T-cell (primary cell): ENCODE data around the gene CSGALNACT2. TPM values are rescaled to one million over a fixed set of nuclear protein-coding genes. Genes with fewer than 3 reads are reported as not detected.

Experiments
- ATAC-seq, 4 experiments: fragments of 200-7000 bp in 3 of 4; fragments of 150-1000 bp in 1 of 4; cut with Tn5 transposase; replicated peaks in 1 of 4; 1 replicate in 3 of 4; 2 replicates in 1 of 4; pipeline ENCODE4 v1.10.0; 2021; ENCODE audit warnings: moderate library complexity in 3 of 4, mild to moderate bottlenecking in 2 of 4, moderate number of reproducible peaks in 1 of 4
- CTCF ChIA-PET, 2 donors: fragments of 300-600 bp; sonication (Branson Sonifier 250); formaldehyde crosslinking; loops; one replicate each; lab custom pipeline; 2022; ENCODE audit warnings: antibody characterized with exemption in 2 of 2; lab: Charles Lee
- POLR2A ChIA-PET, 2 donors: fragments of 300-600 bp; sonication (Branson Sonifier 250); formaldehyde crosslinking; loops; one replicate each; lab custom pipeline; 2022; ENCODE audit warnings: antibody characterized with exemption in 2 of 2; lab: Charles Lee
- DNase-seq, 35 experiments: peaks; one replicate each; pipeline versions ENCODE4 v3.0.0 to v3.0.0-alpha.2; 2013 to 2023
- H3K27ac ChIP-seq: one replicate; pipeline ENCODE4 v1.5.1; 2013; ENCODE audit warnings: low read length
- H3K27me3 ChIP-seq, 2 experiments: replicated peaks in 1 of 2; 1 replicate in 1 of 2; 2 replicates in 1 of 2; pipeline versions ENCODE4 v1.6.1 to v1.7.0; 2013; ENCODE audit warnings: low read length in 1 of 2, mixed read lengths in 1 of 2; ENCODE audit not compliant: control insufficient read depth in 2 of 2, insufficient read depth in 2 of 2; ENCODE audit errors: extremely low read depth in 1 of 2
- H3K36me3 ChIP-seq, 2 donors: 1 replicate in 1 of 2; 2 replicates in 1 of 2; pipeline versions ENCODE4 v1.6.1 to v1.7.0; 2013; ENCODE audit warnings: low read length in 1 of 2; ENCODE audit not compliant: control insufficient read depth in 2 of 2, insufficient read depth in 1 of 2; ENCODE audit errors: extremely low read depth in 1 of 2
- H3K4me1 ChIP-seq, 2 experiments: 1 replicate in 1 of 2; 2 replicates in 1 of 2; pipeline versions ENCODE4 v1.6.1 to v1.7.0; 2013; ENCODE audit warnings: low read length in 2 of 2, mixed read lengths in 1 of 2; ENCODE audit not compliant: insufficient read depth in 2 of 2, control insufficient read depth in 1 of 2; ENCODE audit errors: extremely low read depth in 1 of 2
- H3K4me3 ChIP-seq, 2 donors: 1 replicate in 1 of 2; 2 replicates in 1 of 2; pipeline versions ENCODE4 v1.5.1 to v1.7.0; 2013; ENCODE audit warnings: mild to moderate bottlenecking in 2 of 2, low read length in 1 of 2, moderate library complexity in 1 of 2; ENCODE audit not compliant: control insufficient read depth in 1 of 2; ENCODE audit errors: extremely low read depth in 1 of 2
- H3K9me3 ChIP-seq: 2 replicates; pipeline ENCODE4 v1.7.0; 2013
- H3K27ac Mint-ChIP-seq, 2 donors: one replicate each; pipeline ENCODE4 v1.8.0; 2020 to 2021; ENCODE audit warnings: mild to moderate bottlenecking in 2 of 2, mixed read lengths in 2 of 2
- H3K27me3 Mint-ChIP-seq, 2 donors: one replicate each; pipeline ENCODE4 v1.8.0; 2021 to 2022; ENCODE audit warnings: mixed read lengths in 2 of 2
- H3K36me3 Mint-ChIP-seq: one replicate; pipeline ENCODE4 v1.8.0; 2021; ENCODE audit warnings: mixed read lengths
- H3K4me1 Mint-ChIP-seq, 3 donors: one replicate each; pipeline ENCODE4 v1.8.0; 2020 to 2022; ENCODE audit warnings: mixed read lengths in 3 of 3, mild to moderate bottlenecking in 1 of 3
- H3K4me3 Mint-ChIP-seq, 3 donors: one replicate each; pipeline ENCODE4 v1.8.0; 2020 to 2022; ENCODE audit warnings: mild to moderate bottlenecking in 3 of 3, mixed read lengths in 3 of 3, moderate library complexity in 3 of 3
- H3K9me3 Mint-ChIP-seq, 3 donors: one replicate each; pipeline ENCODE4 v1.8.0; 2020 to 2022; ENCODE audit warnings: mixed read lengths in 3 of 3
- WGBS: methylation state at CpG from one replicate; pipeline ENCODE4 v1.1.5; 2013; ENCODE audit warnings: missing lambda C conversion rate; ENCODE audit not compliant: insufficient coverage; 5-methylcytosine and 5-hydroxymethylcytosine counted together
- total RNA-seq, 35 experiments: library from RNA in 6 of 35; stranded (reverse) in 6 of 35; fragments of 120-200 nt in 1 of 35; gene quantifications; one replicate each; pipeline versions ENCODE4 v1.2.1 to v1.2.4 and lab custom pipeline; 2013 to 2026

CSGALNACT2 gene
- total RNA-seq, 5 donors from 2014 or later (not counting 1 experiment from before 2014, with no cell fraction given), result 36.5 to 46.1 (median 41.9) TPM

- CTCF ChIA-PET, result interaction anchor here in 1 of 2 donors (1.5 kb wide), 1 partner anchor 11 kb away, joined by 3 read pairs; no protein-coding TSS in a partner anchor
- Histone ChIP-seq H3K9me3 (no peaks in the 10 kb centered on the region), H3K4me3 (no peak overlapping the region), H3K4me1 (peaks cover 0 to 6% of the 10 kb centered on the region in 2 experiments), H3K27ac (no peak overlapping the region), H3K27me3 (no peaks in the 10 kb centered on the region), H3K36me3 (peaks cover 2 to 49% of the 10 kb centered on the region in 2 donors)
- peaks cover 13 to 43% (median 37%) of the 10 kb centered on the region in 3 donors for H3K4me1 Mint-ChIP-seq
- H3K36me3 Mint-ChIP-seq, result peaks cover 58% of the 10 kb centered on the region
- DNase-seq (no peak), ATAC-seq (no peak)
- H3K4me3 Mint-ChIP-seq, result no peak overlapping the region
- no peak overlapping the region for H3K27ac Mint-ChIP-seq
- POLR2A ChIA-PET, result no interaction called here
- WGBS, result no CpG with 5 or more reads among the region's 2 CpGs
- no peaks in the 10 kb centered on the region for H3K27me3 Mint-ChIP-seq
- no peaks in the 10 kb centered on the region for H3K9me3 Mint-ChIP-seq
Measured at GRCh38 chr10:43167498-43167889, 29.2 kb downstream of the CSGALNACT2 start.

GRCh38 chr10:43170491-43170890 lies 32.2 kb downstream of the CSGALNACT2 start:
- H3K27me3 Mint-ChIP-seq, result no peaks in the 10 kb centered on the region
- CTCF ChIA-PET, result no interaction called here
- 100% methylated on average over 1 of the region's 2 CpGs for WGBS
- no peaks in the 10 kb centered on the region for H3K27me3 ChIP-seq
- ATAC-seq (no peak), DNase-seq (no peak)
- H3K4me1 Mint-ChIP-seq, result peaks cover 23 to 35% (median 28%) of the 10 kb centered on the region in 3 donors
- H3K27ac Mint-ChIP-seq, result peak overlapping the region in 1 of 2 donors; percentile 36
- no peak overlapping the region for H3K4me3 ChIP-seq
- H3K9me3 ChIP-seq, result no peaks in the 10 kb centered on the region
- POLR2A ChIA-PET, result no interaction called here
- peaks cover 10 to 50% of the 10 kb centered on the region in 2 donors for H3K36me3 ChIP-seq
- no peak overlapping the region for H3K4me3 Mint-ChIP-seq
- H3K27ac ChIP-seq, result no peak overlapping the region
- no peaks in the 10 kb centered on the region for H3K9me3 Mint-ChIP-seq
- peaks cover 63% of the 10 kb centered on the region for H3K36me3 Mint-ChIP-seq
- peaks cover 0 to 10% of the 10 kb centered on the region in 2 experiments for H3K4me1 ChIP-seq

GRCh38 chr10:43172645-43173044 lies 34.4 kb downstream of the CSGALNACT2 start:
- peaks cover 20 to 67% of the 10 kb centered on the region in 2 donors for H3K36me3 ChIP-seq
- Mint-ChIP-seq H3K9me3 (no peaks in the 10 kb centered on the region), H3K36me3 (peaks cover 78% of the 10 kb centered on the region), H3K27ac (peak overlapping the region; percentile 66 to 68), H3K4me3 (no peak overlapping the region), H3K27me3 (no peaks in the 10 kb centered on the region), H3K4me1 (peaks cover 17 to 26% (median 20%) of the 10 kb centered on the region in 3 donors)
- H3K4me3 ChIP-seq, result no peak overlapping the region
- no peaks in the 10 kb centered on the region for H3K9me3 ChIP-seq
- no peaks in the 10 kb centered on the region for H3K27me3 ChIP-seq
- H3K4me1 ChIP-seq, result peaks cover 0 to 10% of the 10 kb centered on the region in 2 experiments
- H3K27ac ChIP-seq, result no peak overlapping the region
- no peak for ATAC-seq
- DNase-seq, result no peak
- 42% methylated on average over 3 of the region's 5 CpGs for WGBS
- ChIA-PET POLR2A (interaction anchor here in 1 of 2 donors (0.6 to 1.5 kb wide), 3 partner anchors 16 to 34 kb away, joined by 5 to 9 read pairs (median 6); no protein-coding TSS in a partner anchor), CTCF (no interaction called here)

DNA sequence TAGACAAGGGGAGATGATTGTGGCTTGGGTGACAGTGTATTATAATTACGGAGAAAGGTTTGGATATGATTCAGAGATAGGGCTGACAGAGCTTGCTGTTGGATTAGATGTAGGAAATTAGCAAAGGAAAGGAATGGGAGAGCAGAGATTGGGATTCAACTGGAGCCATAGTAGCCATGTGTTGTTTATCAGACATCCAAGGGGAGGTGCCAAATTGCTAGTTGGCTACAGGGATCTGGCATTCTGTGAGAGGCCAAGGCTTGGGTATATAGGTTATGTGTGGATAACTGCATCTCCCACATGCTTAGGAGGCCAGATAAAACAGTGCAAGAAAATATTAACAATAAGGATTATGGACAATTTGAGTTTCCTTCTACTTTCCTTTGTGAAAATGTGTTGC lies 34.9 kb downstream of the CSGALNACT2 start:
- 80% methylated on average over 1 of the region's 1 CpG for WGBS
- Mint-ChIP-seq H3K4me1 (peaks cover 17 to 26% (median 20%) of the 10 kb centered on the region in 3 donors), H3K36me3 (peaks cover 83% of the 10 kb centered on the region), H3K4me3 (no peak overlapping the region), H3K27me3 (no peaks in the 10 kb centered on the region), H3K27ac (peak overlapping the region; percentile 66 to 68), H3K9me3 (no peaks in the 10 kb centered on the region)
- H3K9me3 ChIP-seq, result no peaks in the 10 kb centered on the region
- no peak for ATAC-seq
- H3K27me3 ChIP-seq, result no peaks in the 10 kb centered on the region
- no peak overlapping the region for H3K27ac ChIP-seq
- peaks cover 0 to 10% of the 10 kb centered on the region in 2 experiments for H3K4me1 ChIP-seq
- no peak overlapping the region for H3K4me3 ChIP-seq
- DNase-seq, result no peak
- CTCF ChIA-PET, result no interaction called here
- H3K36me3 ChIP-seq, result peaks cover 22 to 70% of the 10 kb centered on the region in 2 donors
- POLR2A ChIA-PET, result interaction anchor here in 1 of 2 donors (0.8 kb wide), 1 partner anchor 16 kb away, joined by 6 read pairs; no protein-coding TSS in a partner anchor

- H3K36me3 ChIP-seq, result peaks cover 30 to 72% of the 10 kb centered on the region in 2 donors
- Mint-ChIP-seq H3K27ac (no peak overlapping the region), H3K4me3 (no peak overlapping the region), H3K36me3 (peaks cover 83% of the 10 kb centered on the region), H3K27me3 (no peaks in the 10 kb centered on the region), H3K4me1 (peaks cover 17 to 24% (median 20%) of the 10 kb centered on the region in 3 donors), H3K9me3 (peaks cover 0 to 4% (median 3%) of the 10 kb centered on the region in 3 donors)
- WGBS, result no CpG with 5 or more reads among the region's 6 CpGs
- CTCF ChIA-PET, result no interaction called here
- no peak overlapping the region for H3K27ac ChIP-seq
- POLR2A ChIA-PET, result no interaction called here
- peaks cover 0 to 10% of the 10 kb centered on the region in 2 experiments for H3K4me1 ChIP-seq
- no peak for DNase-seq
- no peak overlapping the region for H3K4me3 ChIP-seq
- no peaks in the 10 kb centered on the region for H3K27me3 ChIP-seq
- ATAC-seq, result no peak
- H3K9me3 ChIP-seq, result no peaks in the 10 kb centered on the region
Measured at GRCh38 chr10:43174969-43175368, 36.7 kb downstream of the CSGALNACT2 start.

DNA sequence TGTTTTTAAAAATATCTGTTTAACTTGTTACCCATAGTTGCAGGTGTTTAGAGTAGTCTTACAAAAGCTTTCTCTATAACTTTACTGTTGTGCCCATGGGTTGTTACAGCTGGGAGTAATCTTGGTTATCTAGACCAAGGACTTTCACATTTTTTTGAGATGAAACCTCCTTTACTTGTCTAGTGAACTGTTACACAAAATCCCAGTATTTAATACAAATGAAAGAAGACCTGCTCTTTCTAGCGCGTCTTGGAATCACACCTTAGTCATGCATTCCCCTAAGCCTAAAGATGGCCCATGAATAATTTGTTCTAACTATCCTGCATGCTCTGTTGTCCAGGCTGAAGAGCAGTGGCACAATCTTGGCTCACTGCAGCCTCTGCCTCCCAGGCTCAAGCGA lies 38.0 kb downstream of the CSGALNACT2 start:
- no peaks in the 10 kb centered on the region for H3K27me3 Mint-ChIP-seq
- H3K36me3 ChIP-seq, result peaks cover 40 to 80% of the 10 kb centered on the region in 2 donors

More for the DNA sequence above, 38.0 kb downstream of the CSGALNACT2 start:
- ChIA-PET CTCF (no interaction called here), POLR2A (no interaction called here)
- Mint-ChIP-seq H3K4me3 (no peak overlapping the region), H3K27ac (no peak overlapping the region), H3K36me3 (peaks cover 85% of the 10 kb centered on the region), H3K4me1 (peaks cover 16 to 17% (median 17%) of the 10 kb centered on the region in 3 donors), H3K9me3 (peaks cover 0 to 4% (median 3%) of the 10 kb centered on the region in 3 donors)
- Histone ChIP-seq H3K4me3 (no peak overlapping the region), H3K27me3 (no peaks in the 10 kb centered on the region), H3K4me1 (peaks cover 0 to 10% of the 10 kb centered on the region in 2 experiments), H3K9me3 (no peaks in the 10 kb centered on the region), H3K27ac (no peak overlapping the region)
- ATAC-seq, result no peak
- 100% methylated on average over 2 of the region's 3 CpGs for WGBS
- no peak for DNase-seq
